Aorta (tissue), 5 donors: ENCODE measurements around the gene DGCR8. TPM values are rescaled to one million over a fixed set of nuclear protein-coding genes. Genes with fewer than 3 reads are reported as not detected.

Experiments used
- ATAC-seq: fragments of 200-7000 bp; cut with Tn5 transposase; one replicate; pipeline ENCODE4 v1.9.1; 2022; ENCODE audit warnings: moderate library complexity; ENCODE audit not compliant: low FRiP score
- DNase-seq, 2 donors: peaks; one replicate each; pipeline ENCODE4 v3.0.0-alpha.2; 2020
- H3K27ac ChIP-seq, 2 donors: one replicate each; pipeline ENCODE4 v1.5.1; 2013; ENCODE audit warnings: low read length in 2 of 2, mild to moderate bottlenecking in 2 of 2, moderate library complexity in 2 of 2, control low read depth in 1 of 2, inconsistent platforms in 1 of 2, low read depth in 1 of 2
- H3K27me3 ChIP-seq, 2 donors: one replicate each; pipeline ENCODE4 v1.6.1; 2013; ENCODE audit warnings: control low read depth in 1 of 2, low read length in 1 of 2, mild to moderate bottlenecking in 1 of 2, moderate library complexity in 1 of 2; ENCODE audit not compliant: insufficient read depth in 2 of 2, control insufficient read depth in 1 of 2
- H3K36me3 ChIP-seq, 2 donors: one replicate each; pipeline ENCODE4 v1.6.1; 2013; ENCODE audit warnings: control low read depth in 1 of 2, low read length in 1 of 2, mild to moderate bottlenecking in 1 of 2; ENCODE audit not compliant: insufficient read depth in 2 of 2, control insufficient read depth in 1 of 2
- H3K4me1 ChIP-seq, 2 donors: one replicate each; pipeline ENCODE4 v1.6.1; 2013; ENCODE audit warnings: low read length in 2 of 2, control low read depth in 1 of 2, mild to moderate bottlenecking in 1 of 2, moderate library complexity in 1 of 2; ENCODE audit not compliant: insufficient read depth in 2 of 2, control insufficient read depth in 1 of 2
- H3K4me3 ChIP-seq, 2 donors: one replicate each; pipeline ENCODE4 v1.5.1; 2013; ENCODE audit warnings: low read length in 2 of 2, control low read depth in 1 of 2, mild to moderate bottlenecking in 1 of 2
- H3K9me3 ChIP-seq: one replicate; pipeline ENCODE4 v1.6.1; 2013; ENCODE audit warnings: mild to moderate bottlenecking, low read length; ENCODE audit not compliant: control insufficient read depth
- WGBS, 2 donors: extraction: QIAGEN DNeasy Blood & Tissue Kit; methylation state at CpG; one replicate each; pipeline ENCODE4 v1.1.7; 2013; 5-methylcytosine and 5-hydroxymethylcytosine counted together
- intact Hi-C, 2 donors: fragments of 100-400 bp; cut with DNase I; formaldehyde crosslinking; loops; one replicate each; pipeline versions ENCODE4 v1.14.2 to v1.15.0; 2022
- polyA plus RNA-seq, 2 donors: library from polyadenylated mRNA; stranded (reverse); fragments of 200-250 nt; gene quantifications; one replicate each; pipeline ENCODE4 v1.2.3, GENCODE V29; 2013
- total RNA-seq, 2 donors: library from RNA; stranded (reverse); fragmentation: NEBNext Ultra II Directional; extraction: Animal tissue kit (Norgen Biotek cat#: 25700); gene quantifications; one replicate each; pipeline ENCODE4 v1.2.1, GENCODE V29; 2021
- donor health status: healthy with polysubstance abuse.
- donor health status: Bipolar disorder and iron deficiency.
- donor health status: DM: no; HTN: no; CAD: no.
- donor health status: DM: no; HTN: no; CAD: no.
- donor health status: DM: yes; HTN: yes; CAD: no.

DGCR8 gene
- total and polyA plus RNA-seq, 4 donors: 5.5 to 43.9 (median 27.2) TPM

DNA sequence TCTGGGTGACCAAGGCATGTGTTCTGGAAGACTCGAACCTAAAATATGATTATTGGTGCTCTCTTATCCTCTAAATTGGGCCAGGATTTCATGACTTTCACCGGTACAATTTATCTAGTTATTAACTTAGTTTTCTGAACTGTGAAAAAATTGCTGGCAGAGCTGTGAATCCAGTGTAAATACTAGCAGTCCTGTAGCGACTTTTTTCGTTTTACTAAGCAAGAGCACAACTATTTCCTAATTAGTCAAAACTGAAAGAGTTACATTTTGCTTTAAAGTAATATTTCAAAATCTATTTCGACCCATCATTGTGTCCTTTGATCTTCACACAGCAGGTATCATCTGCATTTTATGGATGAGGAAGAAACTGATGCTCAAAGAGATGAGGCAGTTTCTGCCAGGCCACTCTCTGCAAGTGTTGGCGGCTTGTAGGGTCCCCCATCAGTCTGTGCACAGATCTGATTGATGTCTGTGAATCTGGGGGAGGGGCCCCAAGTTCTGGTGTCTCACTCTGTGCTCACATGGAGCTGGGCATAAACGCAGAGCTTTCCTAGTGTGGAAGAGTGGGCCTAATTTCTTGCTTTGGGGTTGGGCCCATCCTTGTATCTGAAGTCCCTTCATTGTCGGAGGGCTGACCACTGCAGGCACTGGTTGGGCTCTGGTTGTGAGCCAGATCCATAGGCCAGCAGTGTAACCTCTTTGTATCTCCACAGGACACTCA is 38.4 kb downstream of the DGCR8 start:
- intact Hi-C loops: loop anchor here in 1 of 2 donors (5.0 kb wide), 1 partner anchor 36 kb away; the partner anchor contains the start of gene DGCR8
- no peaks in the 10 kb centered on the region for H3K4me1 ChIP-seq
- WGBS, 2 donors: 16 to 19% methylated on average over 8 of the region's 8 CpGs
- peak overlapping the region; percentile 65 to 75 for H3K4me3 ChIP-seq
- H3K9me3 ChIP-seq: no peaks in the 10 kb centered on the region
- no peak overlapping the region for H3K27ac ChIP-seq
- no peak for ATAC-seq
- DNase-seq: peak; percentile 19 to 50
- no peaks in the 10 kb centered on the region for H3K27me3 ChIP-seq
- peaks cover 0 to 3% of the 10 kb centered on the region in 2 donors for H3K36me3 ChIP-seq

DNA sequence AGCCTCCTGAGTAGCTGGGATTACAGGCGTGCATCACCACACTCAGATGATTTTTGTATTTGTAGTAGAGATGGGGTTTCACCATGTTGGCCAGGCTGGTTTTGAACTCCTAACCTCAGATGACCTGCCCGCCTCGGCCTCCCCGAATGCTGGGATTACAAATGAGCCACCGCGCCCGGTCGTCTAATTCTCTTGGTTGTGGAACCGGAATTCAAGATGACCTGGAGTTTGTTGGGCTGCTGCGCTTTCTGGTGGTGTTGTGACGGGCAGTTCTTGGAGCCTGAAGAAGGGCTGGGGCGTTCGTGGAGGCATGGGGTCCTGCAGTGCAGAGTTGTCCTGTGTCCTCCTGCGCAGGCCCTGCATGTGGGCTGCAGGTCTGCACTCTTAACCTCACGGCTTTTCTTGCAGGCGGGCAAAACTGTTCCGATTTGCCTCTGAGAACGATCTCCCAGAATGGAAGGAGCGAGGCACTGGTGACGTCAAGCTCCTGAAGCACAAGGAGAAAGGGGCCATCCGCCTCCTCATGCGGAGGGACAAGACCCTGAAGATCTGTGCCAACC is 41.9 kb downstream of the DGCR8 start:
- H3K4me3 ChIP-seq: no peak overlapping the region
- H3K27ac ChIP-seq: no peak overlapping the region
- H3K27me3 ChIP-seq: no peaks in the 10 kb centered on the region
- DNase-seq: no peak
- no peaks in the 10 kb centered on the region for H3K4me1 ChIP-seq
- ATAC-seq: no peak
- intact Hi-C loops: no loop called here
- H3K9me3 ChIP-seq: no peaks in the 10 kb centered on the region
- peaks cover 0 to 3% of the 10 kb centered on the region in 2 donors for H3K36me3 ChIP-seq
- 92 to 94% methylated on average over 22 of the region's 22 CpGs for WGBS, 2 donors

DNA sequence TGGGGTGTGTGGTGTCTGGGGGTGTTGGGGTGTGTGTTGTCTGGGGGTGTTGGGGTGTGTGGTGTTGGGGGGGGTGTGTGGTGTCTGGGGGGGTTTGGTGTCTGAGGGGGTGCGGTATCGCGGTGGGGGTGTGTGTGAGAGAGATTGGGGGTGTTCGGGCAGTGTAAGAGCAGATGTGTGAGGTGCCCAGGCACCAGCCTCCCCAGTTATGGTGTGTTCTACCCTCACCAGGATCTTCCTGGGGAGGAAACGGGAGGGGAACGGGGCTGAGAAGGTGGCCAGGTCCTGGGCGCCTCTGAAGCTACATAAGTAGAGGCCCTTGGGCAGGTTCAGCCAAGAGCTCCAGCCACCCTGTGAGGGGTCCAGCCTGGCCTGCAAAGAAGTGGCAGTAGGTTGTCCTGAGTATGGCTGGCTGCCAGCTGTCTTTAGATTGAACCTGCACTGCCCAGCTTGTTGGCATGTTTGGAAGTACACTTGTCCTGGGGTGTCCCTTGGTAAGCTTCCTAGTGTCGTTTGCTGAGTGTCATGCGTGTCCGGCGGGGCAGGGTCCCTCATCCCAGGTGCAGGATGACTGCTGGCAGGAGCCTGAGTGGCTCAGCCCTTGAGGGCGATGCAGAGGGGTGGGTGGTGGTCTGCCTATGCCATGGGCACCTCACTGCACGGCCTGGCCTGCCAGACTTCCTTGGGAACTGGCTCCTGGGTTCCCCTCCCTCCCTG is 43.5 kb downstream of the DGCR8 start:
- intact Hi-C loops: no loop called here
- ATAC-seq (no peak), DNase-seq (no peak)
- Histone ChIP-seq H3K27me3 (no peaks in the 10 kb centered on the region), H3K4me3 (no peak overlapping the region), H3K36me3 (peaks cover 0 to 3% of the 10 kb centered on the region in 2 donors), H3K4me1 (no peaks in the 10 kb centered on the region), H3K27ac (no peak overlapping the region), H3K9me3 (no peaks in the 10 kb centered on the region)
- WGBS, 2 donors: 91 to 94% methylated on average over 13 of the region's 13 CpGs

DNA sequence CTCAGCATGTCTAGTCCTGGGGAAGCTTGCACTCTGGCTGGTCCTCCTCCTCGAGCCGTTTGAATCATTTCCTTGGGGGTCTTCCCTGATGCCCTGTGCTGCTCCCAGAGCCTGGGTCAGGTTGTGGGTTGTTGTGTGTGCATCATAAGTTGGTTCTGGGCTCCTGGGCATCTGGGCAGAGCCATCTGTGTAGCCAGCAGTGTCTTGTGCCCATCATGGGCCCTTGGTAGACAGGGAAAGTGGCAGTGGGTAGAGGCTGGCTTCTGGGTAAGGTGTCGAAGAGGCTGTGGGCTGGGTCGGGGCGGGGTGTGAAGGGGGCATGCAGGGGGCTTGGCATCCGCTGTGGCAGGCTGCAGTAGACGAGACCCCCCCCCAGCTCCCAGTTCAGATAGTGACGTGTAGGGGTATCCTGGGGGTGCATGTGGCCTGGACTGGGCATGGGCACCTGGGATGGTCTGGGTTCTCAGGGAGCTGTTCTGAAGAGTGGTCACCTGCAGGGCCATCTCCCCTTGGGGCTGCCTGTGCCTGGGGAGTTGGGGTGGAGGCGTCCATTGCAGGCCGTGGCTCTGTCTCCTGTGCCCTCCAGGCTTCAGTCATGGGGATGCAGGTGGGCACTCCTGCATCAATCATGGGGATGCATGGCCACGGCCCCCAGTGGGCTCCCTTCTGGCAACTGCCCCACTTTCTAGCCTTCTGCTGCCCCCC is 44.2 kb downstream of the DGCR8 start:
- H3K4me1 ChIP-seq: no peaks in the 10 kb centered on the region
- peaks cover 0 to 3% of the 10 kb centered on the region in 2 donors for H3K36me3 ChIP-seq
- no peak overlapping the region for H3K27ac ChIP-seq
- ATAC-seq: no peak
- H3K9me3 ChIP-seq: no peaks in the 10 kb centered on the region
- H3K27me3 ChIP-seq: no peaks in the 10 kb centered on the region
- DNase-seq: no peak
- intact Hi-C loops: no loop called here
- 88 to 89% methylated on average over 11 of the region's 11 CpGs for WGBS, 2 donors
- H3K4me3 ChIP-seq: no peak overlapping the region

DNA sequence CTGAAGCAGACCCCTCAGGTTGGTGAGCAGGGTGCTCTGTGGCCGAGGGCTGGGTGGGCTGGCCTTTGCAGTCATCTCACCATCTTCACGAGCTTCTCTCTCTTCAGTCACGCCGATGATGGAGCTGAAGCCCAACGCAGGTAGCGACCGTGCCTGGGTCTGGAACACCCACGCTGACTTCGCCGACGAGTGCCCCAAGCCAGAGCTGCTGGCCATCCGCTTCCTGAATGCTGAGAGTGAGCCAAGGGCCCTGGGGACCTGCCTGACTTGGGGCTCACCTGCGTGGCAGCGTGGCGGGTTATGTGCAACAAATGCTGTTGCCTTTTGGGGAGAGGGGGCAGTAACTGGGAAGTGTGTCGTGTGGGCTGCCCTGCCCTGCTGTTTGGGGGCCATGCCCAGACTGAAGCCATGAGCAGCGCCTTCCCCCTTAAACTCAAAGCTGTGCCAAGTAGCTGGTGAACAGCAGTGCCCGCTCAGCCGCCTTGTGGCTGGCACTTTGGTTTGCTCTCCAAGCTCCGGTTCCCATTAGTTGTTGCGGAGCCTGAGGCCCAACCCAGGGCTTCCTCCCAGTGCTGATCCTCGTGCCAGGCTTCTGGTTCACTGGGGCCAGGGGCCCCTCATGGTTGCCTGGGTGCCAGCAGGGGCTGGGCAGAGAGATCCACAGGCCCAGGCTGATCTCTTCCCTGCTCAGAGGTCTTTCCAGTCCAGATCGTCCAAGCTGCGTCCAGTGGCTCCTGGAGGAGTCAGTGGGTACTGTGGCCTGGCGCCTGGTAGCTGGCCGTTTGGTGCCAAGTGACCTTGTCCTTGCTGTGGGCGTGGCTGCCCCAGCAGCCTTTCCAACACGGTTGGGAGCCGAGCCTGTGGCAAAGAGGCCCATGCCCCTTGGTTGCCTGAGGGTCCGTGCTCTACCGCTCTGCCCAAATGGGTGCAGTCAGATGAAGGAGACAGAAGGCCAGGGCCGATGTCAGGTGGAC is 45.4 kb downstream of the DGCR8 start:
- 85 to 88% methylated on average over 32 of the region's 32 CpGs for WGBS, 2 donors
- peaks cover 0 to 3% of the 10 kb centered on the region in 2 donors for H3K36me3 ChIP-seq
- intact Hi-C loops: no loop called here

DNA sequence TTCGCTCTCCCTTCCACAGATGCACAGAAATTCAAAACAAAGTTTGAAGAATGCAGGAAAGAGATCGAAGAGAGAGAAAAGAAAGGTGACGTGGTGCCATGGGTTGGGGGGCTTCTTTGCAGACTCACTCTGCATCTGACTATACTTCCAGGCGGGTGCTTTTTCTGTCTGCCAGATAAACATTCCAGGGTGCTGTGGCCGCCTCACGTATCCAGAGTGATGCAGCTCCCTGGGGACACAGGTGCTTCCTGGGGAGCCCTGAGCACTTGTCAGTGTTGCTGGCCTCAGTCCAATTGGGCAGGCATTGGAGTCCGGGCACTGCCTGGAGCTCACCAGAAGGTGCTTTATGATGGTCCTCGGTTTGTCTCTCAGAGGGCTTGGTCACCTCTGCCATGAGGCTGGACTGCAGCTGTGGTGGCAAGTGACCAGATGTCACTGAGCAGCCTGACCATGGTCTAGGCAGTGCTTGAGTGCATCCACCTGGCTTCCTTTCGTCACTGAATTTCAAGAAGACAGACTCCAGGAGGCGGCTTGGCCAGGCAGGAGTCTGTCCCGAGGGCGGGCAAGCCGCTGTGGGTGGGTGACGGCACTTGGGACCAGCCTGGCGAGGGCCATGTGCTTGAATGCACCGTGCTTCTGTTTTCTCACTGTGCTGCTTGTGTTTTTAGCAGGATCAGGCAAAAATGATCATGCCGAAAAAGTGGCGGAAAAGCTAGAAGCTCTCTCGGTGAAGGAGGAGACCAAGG is 46.4 kb downstream of the DGCR8 start:
- ATAC-seq (no peak), DNase-seq (no peak)
- 81 to 82% methylated on average over 19 of the region's 19 CpGs for WGBS, 2 donors
- Histone ChIP-seq H3K9me3 (no peaks in the 10 kb centered on the region), H3K36me3 (peaks cover 0 to 3% of the 10 kb centered on the region in 2 donors), H3K27me3 (no peaks in the 10 kb centered on the region), H3K4me3 (no peak overlapping the region), H3K4me1 (no peaks in the 10 kb centered on the region), H3K27ac (no peak overlapping the region)
- intact Hi-C loops: no loop called here

More for the DNA sequence above, 45.4 kb downstream of the DGCR8 start:
- DNase-seq (no peak), ATAC-seq (no peak)
- Histone ChIP-seq H3K9me3 (no peaks in the 10 kb centered on the region), H3K4me3 (no peak overlapping the region), H3K27ac (no peak overlapping the region), H3K4me1 (no peaks in the 10 kb centered on the region), H3K27me3 (no peaks in the 10 kb centered on the region)

DNA sequence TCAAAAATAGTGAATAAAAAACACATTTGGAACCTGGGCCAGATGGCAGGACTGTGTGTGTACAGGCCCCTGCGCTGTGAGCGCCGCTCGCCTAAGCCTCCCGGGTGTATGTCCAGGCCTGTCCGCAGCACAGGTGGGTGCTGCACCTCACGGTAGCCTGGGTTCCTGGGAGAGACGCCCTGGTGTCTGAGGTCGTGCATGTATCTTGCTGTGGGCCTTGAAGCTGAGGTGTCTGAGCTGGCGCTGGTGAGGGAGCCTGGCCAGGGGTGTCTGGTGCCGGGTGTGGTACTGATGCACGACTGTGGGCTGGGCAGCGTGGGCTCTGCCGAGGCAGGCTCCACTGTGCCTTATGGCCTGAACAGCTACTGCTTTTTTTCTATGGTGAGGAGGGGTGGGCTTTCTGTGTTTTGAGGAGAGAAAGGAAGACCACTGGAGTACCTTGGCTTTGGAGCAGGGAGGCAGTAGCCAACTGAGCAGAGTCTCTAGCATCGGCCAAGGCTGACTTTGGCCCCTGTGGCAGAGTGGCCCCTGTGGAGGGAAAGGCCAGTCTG is 47.4 kb downstream of the DGCR8 start:
- DNase-seq (no peak), ATAC-seq (no peak)
- no peaks in the 10 kb centered on the region for H3K27me3 ChIP-seq
- peaks cover 0 to under 1% of the 10 kb centered on the region in 2 donors for H3K36me3 ChIP-seq
- WGBS, 2 donors: 83 to 84% methylated on average over 15 of the region's 15 CpGs
- no peaks in the 10 kb centered on the region for H3K9me3 ChIP-seq
- H3K4me3 ChIP-seq: no peak overlapping the region
- intact Hi-C loops: no loop called here
- H3K27ac ChIP-seq: no peak overlapping the region
- H3K4me1 ChIP-seq: no peaks in the 10 kb centered on the region
